HCT116 (cell line): ENCODE data around the gene GALNT18. TPM values are rescaled to one million over a fixed set of nuclear protein-coding genes. Genes with fewer than 3 reads are reported as not detected.

ENCODE experiments used
- ATAC-seq: fragments of 200-7000 bp; cut with Tn5 transposase; 2 replicates; pipeline ENCODE4 v1.9.1; 2020; ENCODE audit warnings: mild to moderate bottlenecking, moderate library complexity
- BruUV-seq: library from RNA; stranded (reverse); fragments of 400-500 nt; replicated peaks from 2 replicates; lab custom pipeline; 2021; lab: Mats Ljungman, UMichigan
- CTCF ChIA-PET: fragments of 300-600 bp; sonication (Branson Sonifier 250); formaldehyde crosslinking; loops from one replicate; lab custom pipeline; 2021; ENCODE audit warnings: antibody characterized with exemption; lab: Charles Lee
- POLR2A ChIA-PET: fragments of 300-600, 350-600 bp; sonication (Branson Sonifier 250); formaldehyde crosslinking; loops from one replicate; lab custom pipeline; 2021; ENCODE audit warnings: antibody characterized with exemption; lab: Charles Lee
- RAD21 ChIA-PET, 2 experiments: fragments of 300-600 bp; sonication (Branson Sonifier 250); formaldehyde crosslinking; loops; one replicate each; lab custom pipeline; 2023; ENCODE audit warnings: low total read pairs in 2 of 2; ENCODE audit not compliant: uncharacterized antibody in 2 of 2, unreplicated experiment in 2 of 2, low non-redundant PET in 1 of 2; lab: Charles Lee
- DNase-seq: peaks from one replicate; pipeline ENCODE4 v3.0.0-alpha.2; 2010; ENCODE audit warnings: low read depth, low spot score
- H2AFZ ChIP-seq: fragments of 200-600 bp; shearing (Covaris generic), sonication (generic); 2 replicates; pipeline ENCODE4 v1.6.1; 2017; ENCODE audit warnings: low read depth, mixed run types, mixed read lengths, antibody characterized with exemption, low read length; ENCODE audit not compliant: poor library complexity, severe bottlenecking
- H3K27ac ChIP-seq: 2 replicates; pipeline ENCODE4 v1.5.1; 2012; ENCODE audit warnings: low read depth, low read length
- H3K27me3 ChIP-seq: fragments of 200-600 bp; sonication (generic); 2 replicates; pipeline ENCODE4 v1.6.1; 2016; ENCODE audit warnings: mixed run types, low read length, mixed read lengths; ENCODE audit not compliant: insufficient read depth
- H3K36me3 ChIP-seq, 2 experiments: fragments of 200-500 bp in 1 of 2; fragments of 200-600 bp in 1 of 2; sonication (Bioruptor generic) in 1 of 2; sonication (generic) in 1 of 2; 2 replicates each; pipeline versions ENCODE4 v1.5.1 to v1.6.1; 2014 to 2016; ENCODE audit warnings: low read length in 2 of 2, inconsistent platforms in 1 of 2, mixed read lengths in 1 of 2, mixed run types in 1 of 2; ENCODE audit not compliant: insufficient read depth in 2 of 2, control insufficient read depth in 1 of 2
- H3K4me1 ChIP-seq, 2 experiments: fragments of 200-600 bp in 1 of 2; sonication (generic) in 1 of 2; 2 replicates each; pipeline versions ENCODE4 v1.5.1 to v1.6.1; 2012 to 2017; ENCODE audit warnings: low read length in 2 of 2, inconsistent platforms in 1 of 2, mild to moderate bottlenecking in 1 of 2, mixed read lengths in 1 of 2, mixed run types in 1 of 2, moderate library complexity in 1 of 2; ENCODE audit not compliant: insufficient read depth in 2 of 2, control insufficient read depth in 1 of 2
- H3K4me2 ChIP-seq: fragments of 200-600 bp; sonication (generic); 2 replicates; pipeline ENCODE4 v1.6.1; 2017; ENCODE audit warnings: mixed run types, low read length, mixed read lengths
- H3K4me3 ChIP-seq, 2 experiments: fragments of 200-600 bp in 1 of 2; sonication (generic) in 1 of 2; replicated peaks in 1 of 2; 2 replicates each; pipeline ENCODE4 v1.5.1; 2011 to 2016; ENCODE audit warnings: low read length in 2 of 2, control low read depth in 1 of 2, low read depth in 1 of 2, mild to moderate bottlenecking in 1 of 2, mixed read lengths in 1 of 2, mixed run types in 1 of 2
- H3K79me2 ChIP-seq: fragments of 200-600 bp; sonication (generic); 2 replicates; pipeline ENCODE4 v1.6.1; 2017; ENCODE audit warnings: mild to moderate bottlenecking, mixed run types, low read length, moderate library complexity, mixed read lengths; ENCODE audit not compliant: insufficient read depth
- H3K9ac ChIP-seq: fragments of 200-600 bp; sonication (generic); 2 replicates; pipeline ENCODE4 v1.6.1; 2016; ENCODE audit warnings: low read length, mixed read lengths
- H3K9me2 ChIP-seq: fragments of 200-600 bp; sonication (generic), shearing (Covaris generic); 2 replicates; pipeline ENCODE4 v1.6.1; 2017; ENCODE audit warnings: mixed run types, mild to moderate bottlenecking, moderate library complexity; ENCODE audit not compliant: insufficient read depth
- H3K9me3 ChIP-seq, 2 experiments: fragments of 200-500 bp in 1 of 2; fragments of 200-600 bp in 1 of 2; sonication (Bioruptor generic) in 1 of 2; sonication (generic) in 1 of 2; 2 replicates each; pipeline ENCODE4 v1.6.1; 2014 to 2017; ENCODE audit warnings: low read length in 2 of 2, mixed read lengths in 2 of 2, inconsistent platforms in 1 of 2, low read depth in 1 of 2, mild to moderate bottlenecking in 1 of 2, mixed run types in 1 of 2, moderate library complexity in 1 of 2; ENCODE audit not compliant: control insufficient read depth in 1 of 2, insufficient read depth in 1 of 2
- H4K20me1 ChIP-seq: fragments of 200-600 bp; sonication (generic), shearing (Covaris generic); 2 replicates; pipeline ENCODE4 v1.6.1; 2017; ENCODE audit warnings: mixed run types, mild to moderate bottlenecking, moderate library complexity; ENCODE audit not compliant: insufficient read depth
- CBX3 ChIP-seq: IDR thresholded peaks from 2 replicates; pipeline ENCODE4 v1.6.1; 2012; ENCODE audit warnings: low read depth
- CEBPB ChIP-seq: IDR thresholded peaks from 2 replicates; pipeline ENCODE4 v1.6.1; 2012; ENCODE audit warnings: low read depth
- CTCF ChIP-seq, 3 experiments: fragments of 200-600 bp in 1 of 3; sonication (generic) in 1 of 3; IDR thresholded peaks in 2 of 3; conservative IDR thresholded peaks in 1 of 3; 2 replicates each; pipeline ENCODE4 v1.5.1; 2012 to 2017; ENCODE audit warnings: low read depth in 2 of 3, low read length in 2 of 3, antibody characterized with exemption in 1 of 3, borderline replicate concordance in 1 of 3, control low read depth in 1 of 3, mild to moderate bottlenecking in 1 of 3, mixed read lengths in 1 of 3, mixed run types in 1 of 3, moderate library complexity in 1 of 3; ENCODE audit not compliant: insufficient read depth in 1 of 3
- EZH2 ChIP-seq: fragments of 200-600 bp; sonication (generic); IDR thresholded peaks from 2 replicates; pipeline ENCODE4 v1.6.1; 2017; ENCODE audit warnings: antibody characterized with exemption, mixed run types
- EZH2phosphoT487 ChIP-seq: fragments of 200-600 bp; IDR thresholded peaks from 2 replicates; pipeline ENCODE4 v1.6.1; 2018; ENCODE audit warnings: antibody characterized with exemption, borderline replicate concordance
- REST ChIP-seq: IDR thresholded peaks from 2 replicates; pipeline ENCODE4 v1.6.1; 2012; ENCODE audit warnings: low read depth
- SIN3A ChIP-seq: IDR thresholded peaks from 2 replicates; pipeline ENCODE4 v1.6.1; 2012; ENCODE audit warnings: low read depth
- SP1 ChIP-seq: IDR thresholded peaks from 2 replicates; pipeline ENCODE4 v1.6.1; 2012; ENCODE audit warnings: low read depth
- SRF ChIP-seq: IDR thresholded peaks from 2 replicates; pipeline ENCODE4 v1.6.1; 2012; ENCODE audit warnings: low read depth
- ZNF274 ChIP-seq: fragments of 200-500 bp; sonication (Bioruptor generic); IDR thresholded peaks from 2 replicates; pipeline ENCODE4 v1.6.1; 2014; ENCODE audit warnings: mild to moderate bottlenecking, low read depth, low read length, inconsistent platforms
- intact Hi-C: fragments of 100-400 bp; cut with micrococcal nuclease; formaldehyde crosslinking; loops from 2 replicates; pipeline ENCODE4 v1.10.0; 2022
- total RNA-seq: library from RNA; stranded (reverse); gene quantifications from one replicate; pipeline ENCODE4 v1.2.1, GENCODE V29; 2021; ENCODE audit not compliant: unreplicated experiment

The GALNT18 gene
- total RNA-seq, 1 experiment from 2014 or later: 19.9 TPM

GRCh38 chr11:11451501-11452005 lies 170.3 kb downstream of the GALNT18 start:
- ATAC-seq (peak; percentile 86), DNase-seq (peak; percentile 46)
- H3K9me3 ChIP-seq: no peaks in the 10 kb centered on the region
- H3K9ac ChIP-seq: no peak overlapping the region
- ChIA-PET POLR2A (no interaction called here), RAD21 (no interaction called here), CTCF (no interaction called here)
- peak overlapping the region in 1 of 2 experiments; percentile 4; a peak in 1 of 4 replicates for H3K4me3 ChIP-seq
- no peak overlapping the region for H2AFZ ChIP-seq
- no peaks in the 10 kb centered on the region for H3K9me2 ChIP-seq
- no peaks in the 10 kb centered on the region for H4K20me1 ChIP-seq
- no peaks in the 10 kb centered on the region for H3K27me3 ChIP-seq
- TF ChIP-seq CTCF (IDR thresholded peaks at IDR 0.05 in 2 of 3, conservative IDR thresholded peaks at IDR 0.05 in 1 of 3; ENCODE audit: borderline replicate concordance in 1 of 3, insufficient read depth in 1 of 3, low read depth in 2 of 3, low read length in 2 of 3) (peak in 1 of 3 experiments; percentile 21; a peak in 1 of 6 replicates), CBX3 (0 out of 2 replicates have a peak, but pooled peaks have one; percentile 7), SIN3A (no peak), SP1 (0 out of 2 replicates have a peak, but pooled peaks have one; percentile 24)
- H3K36me3 ChIP-seq: no peaks in the 10 kb centered on the region
- intact Hi-C loops: no loop called here
- peak overlapping the region; percentile 67 for H3K4me2 ChIP-seq
- H3K27ac ChIP-seq: peak overlapping the region; percentile 63
- H3K4me1 ChIP-seq: peaks cover 34 to 38% of the 10 kb centered on the region in 2 experiments
- no TSS peak for BruUV-seq
- no peaks in the 10 kb centered on the region for H3K79me2 ChIP-seq

DNA sequence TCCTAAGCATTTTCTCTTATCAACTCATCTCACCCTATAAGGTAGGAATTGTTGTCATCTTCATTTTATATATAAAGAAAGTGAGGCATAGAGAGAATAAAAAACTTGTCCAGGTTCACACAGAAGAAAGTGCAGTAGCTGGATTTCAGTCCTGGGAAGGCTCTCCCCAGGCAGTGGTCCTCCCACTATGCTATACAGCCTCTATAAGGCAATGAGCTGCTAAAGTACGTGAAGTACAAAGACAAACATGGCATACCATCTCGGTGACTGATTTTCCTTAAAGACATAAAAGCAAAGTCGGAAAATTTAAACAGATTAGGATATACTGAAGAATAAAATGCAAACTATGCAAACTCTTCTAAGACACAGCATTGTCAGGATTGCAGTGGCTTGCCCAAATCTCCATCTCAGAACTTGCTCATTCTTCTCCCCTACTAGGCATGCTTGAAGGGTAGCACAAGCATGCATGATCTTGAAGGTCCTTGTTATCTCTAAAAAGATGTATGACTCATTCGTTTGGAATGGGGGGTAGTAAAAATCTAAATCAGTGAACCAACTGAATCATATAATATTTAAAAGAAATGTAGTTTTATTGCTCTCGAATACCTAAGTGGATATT lies 171.0 kb downstream of the GALNT18 start:
- Histone ChIP-seq H3K79me2 (no peaks in the 10 kb centered on the region), H3K27me3 (no peaks in the 10 kb centered on the region), H3K27ac (peak overlapping the region; percentile 63; the same call in 1 of the 2 replicates), H3K4me3 (no peak overlapping the region), H3K4me2 (peak overlapping the region; percentile 67), H3K4me1 (peaks cover 34 to 38% of the 10 kb centered on the region in 2 experiments), H3K9me3 (no peaks in the 10 kb centered on the region), H3K9me2 (no peaks in the 10 kb centered on the region), H4K20me1 (no peaks in the 10 kb centered on the region), H3K9ac (no peak overlapping the region), H3K36me3 (no peaks in the 10 kb centered on the region), H2AFZ (no peak overlapping the region)
- ATAC-seq (peak; percentile 64), DNase-seq (peak; percentile 26)
- intact Hi-C loops: no loop called here
- RAD21 ChIA-PET: no interaction called here
- POLR2A ChIA-PET: no interaction called here
- no TSS peak for BruUV-seq
- CTCF ChIA-PET: no interaction called here
- TF ChIP-seq CEBPB: no peak
- no peak for TF ChIP-seq EZH2
- TF ChIP-seq SRF: no peak
- TF ChIP-seq CTCF (IDR thresholded peaks at IDR 0.05 in 2 of 3, conservative IDR thresholded peaks at IDR 0.05 in 1 of 3; ENCODE audit: borderline replicate concordance in 1 of 3, insufficient read depth in 1 of 3, low read depth in 2 of 3, low read length in 2 of 3): no peak
- no peak for TF ChIP-seq EZH2phosphoT487
- TF ChIP-seq SP1: 0 out of 2 replicates have a peak, but pooled peaks have one; percentile 7
- no peak for TF ChIP-seq ZNF274
- no peak for TF ChIP-seq REST
